GM12878 (cell line): ENCODE results near the gene MARK4. TPM values are rescaled to one million over a fixed set of nuclear protein-coding genes. Genes with fewer than 3 reads are reported as not detected.

Experiments used
- ATAC-seq: fragments of 200-7000 bp; cut with Tn5 transposase; 3 replicates; pipeline ENCODE4 v1.9.1; 2020; ENCODE audit warnings: mild to moderate bottlenecking, moderate library complexity
- BruUV-seq: library from RNA; stranded (reverse); fragments of 400-500 nt; replicated peaks from 2 replicates; lab custom pipeline; 2021; lab: Mats Ljungman, UMichigan
- CTCF ChIA-PET: fragments of 300-600 bp; sonication (Branson Sonifier 250); formaldehyde crosslinking; extraction: SDS; loops from one replicate; lab custom pipeline; 2021; ENCODE audit warnings: inconsistent platforms; lab: Yijun Ruan, JAX
- POLR2A ChIA-PET: fragments of 350-600 bp; formaldehyde crosslinking; extraction: SDS; loops from one replicate; lab custom pipeline; 2021; ENCODE audit warnings: inconsistent platforms; lab: Charles Lee
- RAD21 ChIA-PET: fragments of 300-600 bp; sonication (Branson Sonifier 250); formaldehyde crosslinking; loops from one replicate; lab custom pipeline; 2023; ENCODE audit warnings: antibody characterized with exemption; ENCODE audit not compliant: unreplicated experiment; lab: Charles Lee
- SMC1A ChIA-PET: fragments of 300-600 bp; sonication (Branson Sonifier 250); formaldehyde crosslinking; loops from one replicate; lab custom pipeline; 2023; ENCODE audit not compliant: unreplicated experiment, uncharacterized antibody; lab: Charles Lee
- DNase-seq: peaks from one replicate; pipeline ENCODE4 v3.0.0-alpha.2; 2011; ENCODE audit warnings: low read depth, low spot score
- FAIRE-seq: peaks from 3 replicates; lab custom pipeline; 2011; peaks lifted over from hg19 to GRCh38; lab: Jason Lieb, UNC
- H2AFZ ChIP-seq: 2 replicates; pipeline ENCODE4 v1.6.0; 2011; ENCODE audit warnings: low read depth, low read length, control low read depth; ENCODE audit not compliant: control insufficient read depth
- H3K27ac ChIP-seq: 2 replicates; pipeline ENCODE4 v1.5.1; 2011; ENCODE audit warnings: control low read depth; ENCODE audit not compliant: control insufficient read depth, insufficient read depth
- H3K27me3 ChIP-seq, 2 experiments: replicated peaks in 1 of 2; 2 replicates each; pipeline versions ENCODE4 v1.6.0 to v1.6.1; 2011; ENCODE audit warnings: low read length in 1 of 2; ENCODE audit not compliant: control insufficient read depth in 2 of 2, insufficient read depth in 2 of 2
- H3K36me3 ChIP-seq, 2 experiments: 2 replicates each; pipeline ENCODE4 v1.5.1; 2011; ENCODE audit warnings: low read length in 1 of 2; ENCODE audit not compliant: control insufficient read depth in 2 of 2, insufficient read depth in 2 of 2
- H3K4me1 ChIP-seq: 2 replicates; pipeline ENCODE4 v1.6.1; 2011; ENCODE audit warnings: mild to moderate bottlenecking, low read length, moderate library complexity, mixed read lengths; ENCODE audit not compliant: control insufficient read depth, insufficient read depth
- H3K4me2 ChIP-seq: 2 replicates; pipeline ENCODE4 v1.6.0; 2011; ENCODE audit warnings: control low read depth; ENCODE audit not compliant: control insufficient read depth, insufficient read depth
- H3K4me3 ChIP-seq: fragments of 200-600 bp; sonication (generic); 2 replicates; pipeline ENCODE4 v1.5.1; 2016
- H3K79me2 ChIP-seq: 2 replicates; pipeline ENCODE4 v1.6.0; 2011; ENCODE audit warnings: low read length; ENCODE audit not compliant: control insufficient read depth, insufficient read depth
- H3K9ac ChIP-seq: 2 replicates; pipeline ENCODE4 v1.8.0; 2011; ENCODE audit warnings: low read length, control low read depth, mixed read lengths; ENCODE audit not compliant: control insufficient read depth, insufficient read depth
- H3K9me3 ChIP-seq: replicated peaks from 3 replicates; pipeline ENCODE4 v1.5.1; 2011; ENCODE audit warnings: mild to moderate bottlenecking, low read length; ENCODE audit not compliant: control insufficient read depth, insufficient read depth
- H4K20me1 ChIP-seq: 2 replicates; pipeline ENCODE4 v1.6.0; 2011; ENCODE audit not compliant: control insufficient read depth, insufficient read depth
- EP300 ChIP-seq, 2 experiments: fragments of 150-350 bp in 1 of 2; IDR thresholded peaks; 2 replicates each; pipeline ENCODE4 v1.6.1; 2011 to 2012; ENCODE audit warnings: low read depth in 2 of 2, low read length in 2 of 2, borderline replicate concordance in 1 of 2, improper control_type of control experiment in 1 of 2, inconsistent platforms in 1 of 2; ENCODE audit not compliant: control insufficient read depth in 1 of 2
- HDGF ChIP-seq: fragments of 450-650 bp; IDR thresholded peaks from 2 replicates; pipeline ENCODE4 v1.6.1; 2016; ENCODE audit warnings: antibody characterized with exemption
- IRF4 ChIP-seq: IDR thresholded peaks from 2 replicates; pipeline ENCODE4 v1.6.1; 2011; ENCODE audit warnings: low read depth, low read length
- NFYB ChIP-seq: IDR thresholded peaks from 2 replicates; pipeline ENCODE4 v1.6.1; 2011; ENCODE audit warnings: low read depth, mild to moderate bottlenecking, low read length, improper control_type of control experiment, moderate library complexity; ENCODE audit not compliant: insufficient read depth
- POLR2A ChIP-seq: IDR thresholded peaks from 2 replicates; pipeline ENCODE4 v1.6.1; 2011; ENCODE audit warnings: low read depth, mild to moderate bottlenecking, low read length
- POLR2AphosphoS2 ChIP-seq: IDR thresholded peaks from 2 replicates; pipeline ENCODE4 v1.6.1; 2011; ENCODE audit warnings: low read depth, mild to moderate bottlenecking, low read length, improper control_type of control experiment, moderate library complexity
- RBBP5 ChIP-seq: fragments of 200-600 bp; sonication (generic); conservative IDR thresholded peaks from 2 replicates; pipeline ENCODE4 v1.6.1; 2016
- ZBED1 ChIP-seq: IDR thresholded peaks from 2 replicates; pipeline ENCODE4 v1.6.1; 2016; ENCODE audit warnings: borderline replicate concordance
- WGBS: methylation state at CpG from one replicate; pipeline ENCODE4 v1.1.6; 2016; ENCODE audit warnings: low lambda C conversion rate; ENCODE audit not compliant: insufficient replicate concordance, insufficient coverage; ENCODE audit errors: missing lambda C conversion rate; 5-methylcytosine and 5-hydroxymethylcytosine counted together
- in situ Hi-C: fragments of 300-500 bp; cut with MboI; formaldehyde crosslinking; loops from 9 replicates; pipeline ENCODE4 v1.14.3; 2018; ENCODE audit warnings: mixed read lengths
- intact Hi-C: fragments of 100-400 bp; cut with micrococcal nuclease; formaldehyde crosslinking; loops from one replicate; pipeline ENCODE4 v1.14.2; 2022; ENCODE audit not compliant: unreplicated experiment
- polyA plus RNA-seq, 11 experiments: library from polyadenylated mRNA; depleted of rRNA in 4 of 11; unstranded in 6 of 11; stranded (reverse) in 5 of 11; fragments of >200 nt; fragmentation: Nextera tagmentation in 4 of 11; fragmentation: Illumina TruSeq in 1 of 11; extraction: Ambion mirVana in 4 of 11; extraction: Trizol in 1 of 11; gene quantifications; 1 replicate in 1 of 11; 2 replicates in 10 of 11; pipeline versions ENCODE4 v1.2.1 to v1.2.3, GENCODE V29; 2011 to 2016; ENCODE audit warnings: inconsistent platforms in 2 of 11, missing spikeins in 2 of 11, low read depth in 1 of 11
- total RNA-seq, 4 experiments: library from RNA; depleted of rRNA in 3 of 4; stranded (reverse); fragments of >200 nt in 3 of 4; fragmentation: Illumina TruSeq in 1 of 4; extraction: Trizol in 1 of 4; gene quantifications; 2 replicates each; pipeline versions ENCODE4 v1.2.1 to v1.2.3, GENCODE V29; 2013 to 2021
- TF ChIP-seq, protein P1 (sequence below): fragments of 450-650 bp; formaldehyde crosslinking; IDR thresholded peaks from 2 replicates; pipeline ENCODE4 v1.4.0; 2022; ENCODE audit warnings: mild to moderate bottlenecking, moderate library complexity

MARK4 gene
- total and polyA plus RNA-seq, 10 of the 15 experiments (the other 5 are each of a cell fraction or from before 2014, with no cell fraction given): 0.66 to 24.3 (median 5.1) TPM

DNA sequence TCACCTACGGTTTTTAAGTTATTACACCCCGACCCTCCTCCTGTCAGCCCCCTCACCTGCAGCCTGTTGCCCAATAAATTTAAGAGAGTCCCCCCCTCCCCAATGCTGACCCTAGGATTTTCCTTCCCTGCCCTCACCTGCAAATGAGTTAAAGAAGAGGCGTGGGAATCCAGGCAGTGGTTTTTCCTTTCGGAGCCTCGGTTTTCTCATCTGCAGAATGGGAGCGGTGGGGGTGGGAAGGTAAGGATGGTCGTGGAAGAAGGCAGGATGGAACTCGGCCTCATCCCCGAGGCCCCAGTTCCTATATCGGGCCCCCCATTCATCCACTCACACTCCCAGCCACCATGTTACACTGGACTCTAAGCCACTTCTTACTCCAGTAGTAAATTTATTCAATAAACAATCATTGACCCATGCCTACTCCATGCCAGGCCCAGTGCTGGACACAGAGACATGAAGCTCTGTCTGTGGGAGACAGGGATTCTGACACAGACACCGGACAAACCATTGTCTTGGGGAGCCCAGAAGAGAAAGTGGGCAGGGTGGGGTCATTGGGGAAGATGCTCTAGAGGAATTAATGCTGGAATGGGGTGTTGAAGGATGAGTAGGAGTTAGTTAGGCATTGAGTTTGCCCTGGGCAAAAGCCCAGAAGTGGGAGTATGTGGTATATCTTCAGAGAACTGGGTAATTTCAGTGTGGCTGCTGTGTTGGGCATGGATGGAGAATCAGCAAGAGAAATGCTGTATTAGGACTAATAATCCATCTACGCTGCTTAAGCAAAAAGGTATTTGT lies 52.4 kb downstream of the MARK4 start (continued):
- TF ChIP-seq, protein P1, sequence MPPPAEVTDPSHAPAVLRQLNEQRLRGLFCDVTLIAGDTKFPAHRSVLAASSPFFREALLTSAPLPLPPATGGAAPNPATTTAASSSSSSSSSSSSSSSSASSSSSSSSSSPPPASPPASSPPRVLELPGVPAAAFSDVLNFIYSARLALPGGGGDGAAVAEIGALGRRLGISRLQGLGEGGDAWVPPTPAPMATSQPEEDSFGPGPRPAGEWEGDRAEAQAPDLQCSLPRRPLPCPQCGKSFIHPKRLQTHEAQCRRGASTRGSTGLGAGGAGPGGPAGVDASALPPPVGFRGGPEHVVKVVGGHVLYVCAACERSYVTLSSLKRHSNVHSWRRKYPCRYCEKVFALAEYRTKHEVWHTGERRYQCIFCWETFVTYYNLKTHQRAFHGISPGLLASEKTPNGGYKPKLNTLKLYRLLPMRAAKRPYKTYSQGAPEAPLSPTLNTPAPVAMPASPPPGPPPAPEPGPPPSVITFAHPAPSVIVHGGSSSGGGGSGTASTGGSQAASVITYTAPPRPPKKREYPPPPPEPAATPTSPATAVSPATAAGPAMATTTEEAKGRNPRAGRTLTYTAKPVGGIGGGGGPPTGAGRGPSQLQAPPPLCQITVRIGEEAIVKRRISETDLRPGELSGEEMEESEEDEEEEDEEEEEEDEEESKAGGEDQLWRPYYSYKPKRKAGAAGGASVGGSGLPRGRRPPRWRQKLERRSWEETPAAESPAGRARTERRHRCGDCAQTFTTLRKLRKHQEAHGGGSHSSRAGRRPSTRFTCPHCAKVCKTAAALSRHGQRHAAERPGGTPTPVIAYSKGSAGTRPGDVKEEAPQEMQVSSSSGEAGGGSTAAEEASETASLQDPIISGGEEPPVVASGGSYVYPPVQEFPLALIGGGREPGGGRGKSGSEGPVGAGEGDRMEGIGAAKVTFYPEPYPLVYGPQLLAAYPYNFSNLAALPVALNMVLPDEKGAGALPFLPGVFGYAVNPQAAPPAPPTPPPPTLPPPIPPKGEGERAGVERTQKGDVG (CRISPR knock-in tag): no peak
- TF ChIP-seq HDGF (no peak), IRF4 (no peak), ZBED1 (no peak)

DNA sequence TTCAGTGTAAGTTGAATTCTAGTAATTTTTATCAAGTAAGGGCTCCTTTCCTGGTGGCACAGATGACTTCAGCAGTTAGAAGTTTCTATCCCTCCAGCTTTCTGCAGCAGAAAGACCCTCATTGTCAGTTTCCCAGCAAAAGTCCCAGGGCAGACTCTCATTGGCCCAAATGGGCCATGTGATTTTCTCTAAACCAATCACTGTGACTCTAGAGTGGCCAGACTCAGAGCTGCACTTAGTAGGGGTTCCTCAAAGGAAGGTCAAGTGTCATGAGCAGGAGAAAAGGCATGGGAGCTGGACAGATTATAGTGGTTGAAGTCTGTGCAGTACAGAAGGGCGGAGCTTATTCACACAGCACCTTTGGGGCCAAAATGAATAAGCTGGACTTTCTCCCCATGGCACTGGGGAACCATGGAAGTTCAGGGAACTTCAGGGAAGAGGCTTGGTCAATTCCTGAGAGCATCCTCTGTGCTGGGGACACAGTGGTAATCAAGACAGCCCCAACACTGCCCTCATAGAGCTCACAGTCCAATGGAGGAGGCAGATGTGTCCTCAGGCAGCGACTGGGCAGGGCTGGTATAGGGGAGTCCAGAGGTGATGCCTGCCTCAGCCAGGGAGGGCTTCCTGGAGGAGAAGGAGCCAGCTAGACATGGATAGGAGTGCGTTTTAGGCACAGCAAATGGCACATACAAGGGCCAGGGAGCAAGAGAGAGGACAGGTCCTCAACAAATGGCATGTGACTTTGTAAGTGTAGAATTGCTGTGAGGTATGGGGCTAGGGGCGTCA lies 53.3 kb downstream of the MARK4 start:
- Histone ChIP-seq H3K36me3 (no peaks in the 10 kb centered on the region; a peak in 1 of 4 replicates), H3K9me3 (no peaks in the 10 kb centered on the region; the same call in 2 of the 3 replicates), H4K20me1 (no peaks in the 10 kb centered on the region), H3K4me2 (no peak overlapping the region), H3K79me2 (no peaks in the 10 kb centered on the region), H3K4me3 (no peak overlapping the region), H2AFZ (no peak overlapping the region), H3K4me1 (no peaks in the 10 kb centered on the region), H3K9ac (no peak overlapping the region), H3K27me3 (no peaks in the 10 kb centered on the region), H3K27ac (no peak overlapping the region)
- DNase-seq (no peak), ATAC-seq (no peak), FAIRE-seq (no peak)
- in situ Hi-C loops (no loop called here), intact Hi-C loops (no loop called here)
- ChIA-PET POLR2A (no interaction called here), CTCF (no interaction called here), SMC1A (no interaction called here), RAD21 (no interaction called here)
- TF ChIP-seq POLR2A (peak; percentile 36; the same call in 1 of the 2 replicates), POLR2AphosphoS2 (0 out of 2 replicates have a peak, but pooled peaks have one; percentile 41), RBBP5 (no peak), EP300 (IDR thresholded peaks at IDR 0.05; ENCODE audit: borderline replicate concordance in 1 of 2, control insufficient read depth in 1 of 2, low read depth in 2 of 2, low read length in 2 of 2) (no peak), NFYB (0 out of 2 replicates have a peak, but pooled peaks have one; percentile 47)
- TSS peak; percentile 54 for BruUV-seq
- WGBS: 38% methylated on average over 4 of the region's 4 CpGs
